GM21737 (cell line): Measurements from ENCODE around the gene STIM1.
"Not testable (repeated sequence)": the region's sequence is repeated elsewhere in the genome, so short reads cannot be mapped to it uniquely, and the experiment has no call there.

Source experiments
- ATAC-seq: cut with Tn5 transposase; IDR thresholded peaks from one replicate; pipeline ENCODE4 v1.9.1; 2021; ENCODE audit warnings: mild to moderate bottlenecking, moderate library complexity; ENCODE audit not compliant: unreplicated experiment

Gene STIM1

DNA sequence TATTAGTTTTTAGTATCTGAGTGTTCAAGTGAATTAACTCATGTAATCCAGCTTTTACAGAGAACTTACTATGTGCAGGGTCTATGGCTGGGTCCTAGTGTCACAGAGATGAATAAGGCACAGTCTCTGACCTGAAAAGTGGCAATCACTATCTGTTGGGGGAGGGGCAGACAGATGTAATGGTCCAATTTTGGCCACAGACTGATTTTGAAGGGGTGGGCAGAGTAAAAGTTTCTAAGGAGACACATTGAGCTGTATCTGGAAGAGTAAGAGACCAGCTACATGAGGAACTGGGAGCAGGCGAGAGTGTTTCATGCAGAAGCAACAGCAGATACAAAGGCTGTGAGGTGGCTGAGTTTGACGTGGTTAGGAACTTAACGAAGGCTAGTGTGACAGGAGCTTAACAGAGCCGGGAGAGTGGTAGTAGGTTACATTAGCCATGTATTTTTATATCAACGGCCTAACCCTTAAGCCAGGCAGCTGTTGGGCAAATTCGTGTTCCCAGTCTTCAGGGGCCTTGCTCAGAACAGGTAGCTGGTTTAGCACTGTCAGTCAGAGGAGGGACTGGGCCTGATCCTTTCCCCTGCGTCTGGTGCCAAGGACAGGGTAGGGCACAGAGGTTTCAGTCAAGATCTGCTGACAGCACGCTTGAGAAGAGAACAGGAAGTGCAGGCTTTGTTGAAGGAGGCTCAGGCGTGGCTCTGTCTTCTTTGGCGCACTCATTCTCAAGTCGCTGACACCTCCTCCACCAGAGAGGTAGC, 1.4 kb upstream of the STIM1 start:
- peak; percentile 36 for ATAC-seq

DNA sequence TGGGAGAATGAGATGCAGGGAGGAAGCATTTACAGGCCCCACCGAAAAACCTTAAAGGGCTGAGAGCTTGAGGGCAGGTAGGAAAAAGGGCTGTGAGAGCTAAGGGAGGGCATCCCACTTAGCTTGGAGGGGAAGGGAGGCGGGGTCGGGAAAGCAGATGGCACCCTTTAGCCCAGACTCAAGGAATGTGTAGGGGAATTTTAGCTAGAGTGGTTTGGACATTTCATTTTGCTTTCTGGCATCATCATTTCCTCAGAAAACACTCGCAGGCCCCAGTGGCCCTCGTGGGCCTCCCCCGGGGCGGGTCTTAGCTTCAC, 846 bp upstream of the STIM1 start:
- no peak for ATAC-seq

- peak; percentile 12 for ATAC-seq
Observed at GRCh38 chr11:3855808-3856491, 486 bp downstream of the STIM1 start.

GRCh38 chr11:3856856-3857553, 1.5 kb downstream of the STIM1 start:
- ATAC-seq = no peak

DNA sequence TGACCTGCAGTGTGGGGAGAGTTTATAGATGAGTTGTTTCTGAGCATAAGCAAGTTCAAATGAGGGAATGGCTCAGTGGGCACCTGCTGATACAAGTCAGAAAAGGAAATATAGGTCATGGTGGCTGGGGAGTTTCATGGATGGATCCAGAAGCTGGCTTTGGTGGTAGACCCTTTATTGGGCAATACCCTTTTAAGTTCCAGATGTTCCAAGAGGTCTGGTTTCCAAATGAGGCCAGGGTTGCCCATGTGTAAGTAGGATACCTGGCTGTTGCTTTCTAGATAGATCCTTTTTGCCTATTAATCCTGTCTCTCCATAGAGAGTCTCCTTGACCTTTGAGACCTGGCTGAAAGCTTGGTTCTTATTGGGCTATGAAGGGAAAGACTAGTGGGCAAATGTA, 2.2 kb downstream of the STIM1 start:
- ATAC-seq = no peak

DNA sequence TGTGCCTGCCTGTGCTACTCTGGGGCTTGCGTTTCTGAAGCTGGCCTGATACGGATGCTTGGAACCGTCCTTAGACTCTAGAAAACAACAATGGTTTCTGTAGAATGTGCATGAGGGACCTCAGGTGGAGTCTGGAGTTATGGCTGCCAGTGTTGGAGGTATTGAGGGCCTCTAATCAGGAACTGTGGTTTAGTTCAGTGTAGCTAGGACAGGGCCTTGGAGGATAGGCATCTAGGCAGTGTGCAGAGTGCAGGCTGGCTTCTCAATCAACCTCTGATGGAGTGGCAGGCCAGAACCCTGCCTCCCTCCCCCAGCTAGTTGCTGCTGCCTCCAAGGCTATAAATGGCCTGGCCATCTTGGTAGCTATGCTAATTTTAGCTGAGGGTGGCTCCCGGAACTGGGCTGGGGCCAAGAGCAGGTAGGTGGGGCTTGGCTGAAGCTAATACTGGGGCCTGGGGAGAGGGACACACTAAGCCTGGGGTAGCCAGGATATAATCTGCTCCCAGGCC, 4.0 kb downstream of the STIM1 start:
- peak; percentile 36 for ATAC-seq

- no peak for ATAC-seq
Observed at GRCh38 chr11:3860375-3860774, 4.9 kb downstream of the STIM1 start.

GRCh38 chr11:3860898-3861393, 5.5 kb downstream of the STIM1 start:
- not testable (repeated sequence) for ATAC-seq

DNA sequence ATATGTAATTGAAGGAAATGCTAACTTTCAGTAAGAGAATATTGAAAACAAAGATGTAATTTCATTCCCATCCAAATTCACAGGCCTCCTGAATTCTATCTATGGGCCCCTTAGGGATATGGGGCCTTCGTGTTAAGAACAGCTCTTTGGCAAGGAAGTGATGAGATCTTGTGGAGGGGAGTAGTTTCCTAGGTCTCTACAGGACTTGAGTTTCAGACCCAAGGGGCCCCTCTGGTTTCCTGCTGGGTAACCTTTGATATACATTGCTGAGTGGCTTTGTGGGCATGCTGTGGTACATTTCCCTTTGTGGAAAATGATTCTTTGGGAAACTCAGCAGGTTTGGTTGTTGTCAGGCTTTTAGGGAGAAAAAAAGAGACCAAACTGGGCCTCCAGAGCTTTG, 6.2 kb downstream of the STIM1 start:
- ATAC-seq = no peak

DNA sequence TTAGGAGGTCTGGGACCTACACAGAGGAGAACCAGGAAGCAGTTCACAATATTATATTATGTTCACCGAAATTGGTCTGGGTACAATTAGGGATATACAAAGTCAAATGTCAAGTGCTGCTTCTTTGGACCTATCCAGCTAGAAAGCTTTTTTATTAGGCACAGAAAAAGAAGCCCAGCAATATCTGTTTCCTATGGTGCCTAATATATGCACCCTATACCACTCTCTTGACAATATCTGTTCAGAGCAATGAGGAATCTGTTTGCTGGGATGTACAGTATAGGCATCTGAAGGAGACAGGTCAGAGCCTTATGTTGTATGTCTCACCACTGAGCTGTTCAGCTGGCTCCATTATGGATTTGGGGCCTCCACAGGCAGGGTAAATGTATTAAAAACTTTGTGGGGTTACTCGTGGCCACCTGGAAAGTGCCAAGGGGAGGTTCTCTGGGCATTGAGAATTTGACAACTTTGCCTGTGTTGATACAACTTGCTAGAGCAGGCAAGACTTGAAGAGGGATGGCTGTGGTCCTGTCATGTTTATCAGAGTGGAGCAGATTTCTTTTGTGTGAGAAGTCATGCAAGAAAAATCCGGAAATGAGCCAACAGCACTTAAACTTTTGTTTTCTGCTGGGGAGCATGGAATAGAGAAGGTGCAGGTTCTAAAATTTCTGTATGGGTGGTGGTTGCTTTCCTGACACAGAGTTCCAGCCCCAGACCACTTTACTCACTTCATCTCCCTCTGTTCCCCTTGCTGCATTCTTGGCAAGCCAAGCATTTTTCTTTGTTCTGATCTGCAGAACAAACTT, 10.1 kb downstream of the STIM1 start:
- no peak for ATAC-seq

GRCh38 chr11:3866206-3866605, 10.7 kb downstream of the STIM1 start:
- ATAC-seq = no peak

DNA sequence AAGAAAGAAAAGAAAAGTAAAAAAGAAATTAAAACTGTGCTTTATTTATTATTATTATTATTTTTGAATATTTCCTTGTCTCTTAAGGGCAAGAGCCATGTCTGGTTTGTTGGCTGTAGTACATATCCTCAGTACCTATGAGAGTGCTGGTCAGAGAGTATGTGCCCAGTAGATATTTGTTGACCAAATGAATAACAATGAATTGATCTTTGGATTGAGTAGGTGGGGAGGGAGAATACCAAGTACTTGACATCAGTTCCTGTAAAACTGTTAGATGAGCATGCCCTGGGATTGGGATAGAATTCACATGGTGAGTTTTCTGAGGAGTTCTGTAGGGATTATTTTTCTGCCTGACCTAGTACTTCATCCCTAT, 11.4 kb downstream of the STIM1 start:
- no peak for ATAC-seq

- peak; percentile 47 for ATAC-seq
Observed at GRCh38 chr11:3867209-3868091, 12.0 kb downstream of the STIM1 start.

DNA sequence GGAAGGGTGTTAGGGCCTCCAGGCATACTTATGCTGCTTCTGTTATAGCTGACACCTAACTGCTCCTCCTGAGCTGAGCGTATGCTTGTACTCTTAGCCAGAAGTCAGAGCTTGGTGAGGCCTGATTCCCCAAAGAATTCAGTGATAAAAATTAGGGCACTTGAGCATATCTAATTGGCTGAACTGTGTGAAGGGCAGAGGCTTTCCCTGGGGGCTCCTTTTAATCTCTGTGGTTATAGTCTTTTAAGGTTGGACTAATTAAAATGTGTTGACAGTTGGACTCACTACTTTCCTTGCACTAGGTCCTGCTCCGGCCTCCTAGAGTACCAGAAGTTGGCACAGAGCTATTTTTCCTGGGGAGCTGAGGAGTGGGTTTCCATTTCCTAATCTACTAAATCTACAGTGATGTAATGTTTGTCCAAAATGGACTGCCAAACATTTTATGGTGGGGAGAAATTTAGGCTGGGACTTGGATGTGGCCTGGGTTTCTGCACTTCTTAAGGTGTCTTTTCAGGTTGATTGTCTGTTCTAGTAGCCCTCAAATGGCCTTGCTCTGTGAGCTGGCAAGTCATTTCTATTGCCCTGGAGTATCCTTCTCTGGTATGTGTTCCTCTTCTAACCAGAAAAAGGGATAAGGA, 18.4 kb downstream of the STIM1 start:
- ATAC-seq = no peak

DNA sequence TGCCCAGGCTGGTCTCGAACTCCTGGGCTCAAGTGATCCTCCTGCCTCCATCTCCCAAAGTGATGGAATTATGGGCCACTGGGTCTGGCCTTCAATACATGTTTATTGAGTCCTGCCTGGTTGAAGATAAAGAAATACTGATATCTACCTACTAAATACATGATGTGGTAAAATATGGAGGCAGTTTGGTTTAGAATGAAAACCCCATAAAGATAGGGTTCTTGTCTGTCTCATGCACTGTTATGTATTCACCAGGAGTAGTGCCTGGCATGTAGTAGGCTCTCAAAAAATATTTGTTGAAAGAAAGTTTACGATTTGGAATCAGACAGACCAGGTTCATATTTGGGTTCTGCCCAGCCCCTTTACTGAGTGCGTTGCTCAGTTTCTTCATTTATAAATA, 21.1 kb downstream of the STIM1 start:
- ATAC-seq = no peak

- no peak for ATAC-seq
Observed at GRCh38 chr11:3877364-3878257, 22.1 kb downstream of the STIM1 start.

DNA sequence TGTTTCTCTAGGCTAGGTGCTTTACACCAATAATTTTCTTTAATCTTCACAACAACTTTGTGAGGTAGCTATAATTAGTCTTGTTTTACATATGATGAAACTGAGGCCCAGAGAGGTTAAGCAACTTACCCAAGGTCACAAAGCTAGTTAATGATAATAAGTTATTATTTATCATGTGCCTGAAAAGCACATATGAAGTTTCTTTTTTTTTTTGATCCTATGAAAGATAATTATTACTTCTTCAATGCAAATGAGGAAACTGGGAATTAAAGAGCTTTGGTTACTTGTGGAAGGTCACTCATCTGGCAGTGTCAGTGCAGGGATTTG, 22.8 kb downstream of the STIM1 start:
- no peak for ATAC-seq

DNA sequence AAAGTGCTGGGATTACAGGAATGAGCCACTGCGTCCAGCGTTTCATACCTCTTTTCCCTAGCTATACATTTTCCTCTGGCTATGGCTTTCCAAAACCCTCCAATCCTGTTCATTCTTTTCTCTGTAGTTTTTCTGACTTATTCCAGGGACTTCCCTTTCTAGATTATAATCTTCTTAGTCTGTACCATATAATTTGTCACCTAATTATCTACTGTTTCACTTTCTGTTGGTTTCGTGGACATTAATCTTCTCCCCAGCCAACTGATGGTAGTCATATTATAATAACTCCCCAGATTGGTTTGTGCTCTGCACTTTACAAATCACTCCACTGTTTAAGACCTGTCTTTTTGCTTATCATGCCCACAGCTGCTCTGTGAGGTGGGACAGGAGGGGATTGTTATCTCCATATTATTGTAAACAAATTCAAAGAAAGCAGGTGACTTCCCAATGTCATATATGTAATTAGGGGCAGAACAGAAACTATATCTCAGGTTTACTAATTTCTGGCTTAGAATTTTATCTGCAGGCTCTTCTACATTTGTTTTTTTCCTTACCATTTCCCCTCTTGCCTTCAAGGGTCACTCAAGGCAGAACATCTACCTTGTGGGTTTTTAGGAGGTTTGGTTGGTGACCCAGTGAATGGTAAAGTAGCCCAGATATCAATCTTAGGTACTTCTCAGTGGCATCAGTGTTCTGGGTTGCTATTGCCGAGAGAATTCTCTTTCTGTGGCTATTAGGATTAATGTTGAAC, 23.9 kb downstream of the STIM1 start:
- ATAC-seq = peak; percentile 40
